Caco-2 (cell line): ENCODE results near the gene PJA2. TPM values are rescaled to one million over a fixed set of nuclear protein-coding genes. Genes with fewer than 3 reads are reported as not detected.

Source experiments
- BruUV-seq: library from RNA; stranded (reverse); fragments of 400-500 nt; replicated peaks from 2 replicates; lab custom pipeline; 2021; lab: Mats Ljungman, UMichigan
- CTCF ChIA-PET: fragments of 300-600 bp; sonication (Branson Sonifier 250); formaldehyde crosslinking; loops from one replicate; lab custom pipeline; 2022; ENCODE audit warnings: antibody characterized with exemption; lab: Charles Lee
- POLR2A ChIA-PET: fragments of 300-600 bp; sonication (Branson Sonifier 250); formaldehyde crosslinking; loops from one replicate; lab custom pipeline; 2022; ENCODE audit warnings: antibody characterized with exemption; lab: Charles Lee
- DNase-seq, 2 experiments: peaks; one replicate each; pipeline versions ENCODE4 v3.0.0 to v3.0.0-alpha.2; 2020 to 2022
- H3K27me3 ChIP-seq: replicated peaks from 2 replicates; pipeline ENCODE4 v1.6.0; 2011; ENCODE audit warnings: low read length; ENCODE audit not compliant: control insufficient read depth, insufficient read depth
- H3K36me3 ChIP-seq: 2 replicates; pipeline ENCODE4 v1.5.1; 2011; ENCODE audit warnings: low read length; ENCODE audit not compliant: control insufficient read depth, insufficient read depth
- H3K4me1 ChIP-seq: fragments of 250-450 bp; sonication (Bioruptor Pico); 2 replicates; pipeline ENCODE4 v1.5.1; 2020; ENCODE audit warnings: mild to moderate bottlenecking
- H3K4me3 ChIP-seq: 2 replicates; pipeline ENCODE4 v1.5.1; 2011; ENCODE audit warnings: low read depth, mild to moderate bottlenecking, control low read depth, low read length
- H3K9me3 ChIP-seq: fragments of 250-450 bp; sonication (Bioruptor Pico); 2 replicates; pipeline ENCODE4 v1.5.1; 2020; ENCODE audit warnings: mild to moderate bottlenecking, moderate library complexity
- H3K27ac Mint-ChIP-seq: one replicate; pipeline ENCODE4 v1.8.0; 2022; ENCODE audit warnings: mixed read lengths; ENCODE audit not compliant: unreplicated experiment
- H3K27me3 Mint-ChIP-seq: one replicate; pipeline ENCODE4 v1.8.0; 2022; ENCODE audit warnings: mixed read lengths; ENCODE audit not compliant: insufficient read depth, unreplicated experiment
- H3K36me3 Mint-ChIP-seq: one replicate; pipeline ENCODE4 v1.8.0; 2022; ENCODE audit warnings: mild to moderate bottlenecking, mixed read lengths; ENCODE audit not compliant: insufficient read depth, unreplicated experiment
- H3K4me1 Mint-ChIP-seq: one replicate; pipeline ENCODE4 v1.8.0; 2022; ENCODE audit warnings: low read depth, mixed read lengths; ENCODE audit not compliant: unreplicated experiment
- H3K4me3 Mint-ChIP-seq: one replicate; pipeline ENCODE4 v1.8.0; 2022; ENCODE audit warnings: mild to moderate bottlenecking, moderate library complexity, mixed read lengths; ENCODE audit not compliant: unreplicated experiment
- H3K9me3 Mint-ChIP-seq: one replicate; pipeline ENCODE4 v1.8.0; 2022; ENCODE audit warnings: mixed read lengths; ENCODE audit not compliant: unreplicated experiment
- intact Hi-C: fragments of 100-400 bp; cut with micrococcal nuclease; formaldehyde crosslinking; loops from one replicate; pipeline ENCODE4 v1.10.0; 2022; ENCODE audit not compliant: unreplicated experiment
- total RNA-seq: library from RNA; stranded (reverse); gene quantifications from 2 replicates; pipeline ENCODE4 v1.2.3, GENCODE V29; 2022
- TF ChIP-seq, protein P1 (sequence below), 2 experiments: fragments of 200-600 bp in 1 of 2; IDR thresholded peaks; 1 replicate in 1 of 2; 2 replicates in 1 of 2; pipeline versions ENCODE4 v1.5.1 to v1.8.0; 2011 to 2022; ENCODE audit warnings: antibody characterized with exemption in 1 of 2, control low read depth in 1 of 2, inconsistent platforms in 1 of 2, low read depth in 1 of 2, low read length in 1 of 2, mild to moderate bottlenecking in 1 of 2, moderate library complexity in 1 of 2; ENCODE audit not compliant: insufficient read depth in 1 of 2, severe bottlenecking in 1 of 2, unreplicated experiment in 1 of 2

The PJA2 gene
- total RNA-seq, 1 experiment from 2014 or later, result 34.2 TPM

DNA sequence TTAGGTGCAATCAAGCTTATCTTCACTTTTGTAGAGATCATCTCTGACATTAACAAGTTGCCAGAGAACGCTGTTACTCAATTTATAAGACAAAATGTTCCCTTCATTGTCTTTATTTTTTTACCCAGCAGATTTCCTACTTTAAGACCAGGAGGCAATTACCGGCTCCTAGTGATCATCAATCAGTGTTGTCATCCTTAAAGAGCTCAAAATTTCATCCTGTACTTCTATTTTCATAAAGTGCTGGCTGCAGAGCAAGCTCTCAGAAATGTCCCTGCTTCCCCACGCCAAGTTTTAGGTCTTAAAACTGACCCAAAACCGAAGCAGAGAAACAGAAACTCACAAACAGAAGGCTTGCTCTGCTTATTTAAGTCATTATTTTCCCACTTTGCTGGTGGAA, 82.9 kb downstream of the PJA2 start:
- peaks cover 6% of the 10 kb centered on the region for H3K36me3 Mint-ChIP-seq
- TF ChIP-seq, protein P1, sequence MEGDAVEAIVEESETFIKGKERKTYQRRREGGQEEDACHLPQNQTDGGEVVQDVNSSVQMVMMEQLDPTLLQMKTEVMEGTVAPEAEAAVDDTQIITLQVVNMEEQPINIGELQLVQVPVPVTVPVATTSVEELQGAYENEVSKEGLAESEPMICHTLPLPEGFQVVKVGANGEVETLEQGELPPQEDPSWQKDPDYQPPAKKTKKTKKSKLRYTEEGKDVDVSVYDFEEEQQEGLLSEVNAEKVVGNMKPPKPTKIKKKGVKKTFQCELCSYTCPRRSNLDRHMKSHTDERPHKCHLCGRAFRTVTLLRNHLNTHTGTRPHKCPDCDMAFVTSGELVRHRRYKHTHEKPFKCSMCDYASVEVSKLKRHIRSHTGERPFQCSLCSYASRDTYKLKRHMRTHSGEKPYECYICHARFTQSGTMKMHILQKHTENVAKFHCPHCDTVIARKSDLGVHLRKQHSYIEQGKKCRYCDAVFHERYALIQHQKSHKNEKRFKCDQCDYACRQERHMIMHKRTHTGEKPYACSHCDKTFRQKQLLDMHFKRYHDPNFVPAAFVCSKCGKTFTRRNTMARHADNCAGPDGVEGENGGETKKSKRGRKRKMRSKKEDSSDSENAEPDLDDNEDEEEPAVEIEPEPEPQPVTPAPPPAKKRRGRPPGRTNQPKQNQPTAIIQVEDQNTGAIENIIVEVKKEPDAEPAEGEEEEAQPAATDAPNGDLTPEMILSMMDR (IDR thresholded peaks at IDR 0.05; ENCODE audit: insufficient read depth in 1 of 2, low read depth in 1 of 2, low read length in 1 of 2, severe bottlenecking in 1 of 2, unreplicated experiment in 1 of 2), result no peak
- POLR2A ChIA-PET, result no interaction called here
- no peak overlapping the region for H3K27ac Mint-ChIP-seq
- no peaks in the 10 kb centered on the region for H3K9me3 ChIP-seq
- no peaks in the 10 kb centered on the region for H3K27me3 ChIP-seq
- DNase-seq, result no peak
- CTCF ChIA-PET, result no interaction called here
- intact Hi-C loops, result no loop called here
- H3K36me3 ChIP-seq, result no peaks in the 10 kb centered on the region
- no peaks in the 10 kb centered on the region for H3K27me3 Mint-ChIP-seq
- BruUV-seq, result no TSS peak
- H3K4me3 ChIP-seq, result no peak overlapping the region
- peaks cover 8% of the 10 kb centered on the region for H3K4me1 Mint-ChIP-seq
- H3K4me3 Mint-ChIP-seq, result no peak overlapping the region
- H3K9me3 Mint-ChIP-seq, result no peaks in the 10 kb centered on the region
- H3K4me1 ChIP-seq, result no peaks in the 10 kb centered on the region

DNA sequence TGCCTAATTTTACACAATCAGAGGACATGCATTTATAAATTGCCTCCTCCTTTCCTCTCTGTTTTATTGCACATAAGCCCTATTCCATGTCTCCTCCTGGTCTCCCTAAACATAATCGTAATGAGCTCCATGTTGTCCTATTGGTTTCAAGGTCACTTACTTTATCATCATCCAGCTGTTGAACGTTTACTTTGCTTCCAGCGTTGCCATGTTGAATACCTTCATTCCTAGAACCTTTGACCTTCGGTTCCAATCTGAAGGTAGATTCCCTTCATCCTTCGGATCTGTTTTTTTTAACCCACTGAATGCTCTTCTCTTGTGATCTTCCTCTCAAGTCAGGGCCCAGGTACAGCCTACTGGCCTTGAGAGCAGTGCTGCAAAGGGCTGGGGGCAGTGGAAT, 84.3 kb downstream of the PJA2 start:
- ChIA-PET CTCF (no interaction called here), POLR2A (no interaction called here)
- TF ChIP-seq, protein P1 (IDR thresholded peaks at IDR 0.05; ENCODE audit: insufficient read depth in 1 of 2, low read depth in 1 of 2, low read length in 1 of 2, severe bottlenecking in 1 of 2, unreplicated experiment in 1 of 2), result no peak
- H3K36me3 ChIP-seq, result no peaks in the 10 kb centered on the region
- H3K9me3 Mint-ChIP-seq, result no peaks in the 10 kb centered on the region
- peaks cover 6% of the 10 kb centered on the region for H3K36me3 Mint-ChIP-seq
- H3K4me3 Mint-ChIP-seq, result no peak overlapping the region
- no peaks in the 10 kb centered on the region for H3K27me3 Mint-ChIP-seq
- H3K27me3 ChIP-seq, result no peaks in the 10 kb centered on the region
- H3K4me1 Mint-ChIP-seq, result peaks cover 8% of the 10 kb centered on the region
- H3K4me3 ChIP-seq, result no peak overlapping the region
- no peak overlapping the region for H3K27ac Mint-ChIP-seq
- H3K9me3 ChIP-seq, result no peaks in the 10 kb centered on the region; the same call in 1 of the 2 replicates
- no peaks in the 10 kb centered on the region for H3K4me1 ChIP-seq
- no TSS peak for BruUV-seq
- no peak for DNase-seq
- intact Hi-C loops, result no loop called here

GRCh38 chr5:109324931-109325330, 84.8 kb downstream of the PJA2 start:
- Mint-ChIP-seq H3K36me3 (peaks cover 10% of the 10 kb centered on the region), H3K4me3 (no peak overlapping the region), H3K27me3 (no peaks in the 10 kb centered on the region), H3K27ac (no peak overlapping the region), H3K9me3 (no peaks in the 10 kb centered on the region), H3K4me1 (peaks cover 8% of the 10 kb centered on the region)
- H3K4me3 ChIP-seq, result no peak overlapping the region
- intact Hi-C loops, result no loop called here
- no TSS peak for BruUV-seq
- CTCF ChIA-PET, result no interaction called here
- H3K4me1 ChIP-seq, result no peaks in the 10 kb centered on the region
- TF ChIP-seq, protein P1 (IDR thresholded peaks at IDR 0.05; ENCODE audit: insufficient read depth in 1 of 2, low read depth in 1 of 2, low read length in 1 of 2, severe bottlenecking in 1 of 2, unreplicated experiment in 1 of 2), result no peak
- POLR2A ChIA-PET, result no interaction called here
- no peaks in the 10 kb centered on the region for H3K36me3 ChIP-seq
- DNase-seq, result no peak
- H3K9me3 ChIP-seq, result no peaks in the 10 kb centered on the region; the same call in 1 of the 2 replicates
- no peaks in the 10 kb centered on the region for H3K27me3 ChIP-seq
